ENCODE results near the gene ICOSLG.

Gene ICOSLG

DNA sequence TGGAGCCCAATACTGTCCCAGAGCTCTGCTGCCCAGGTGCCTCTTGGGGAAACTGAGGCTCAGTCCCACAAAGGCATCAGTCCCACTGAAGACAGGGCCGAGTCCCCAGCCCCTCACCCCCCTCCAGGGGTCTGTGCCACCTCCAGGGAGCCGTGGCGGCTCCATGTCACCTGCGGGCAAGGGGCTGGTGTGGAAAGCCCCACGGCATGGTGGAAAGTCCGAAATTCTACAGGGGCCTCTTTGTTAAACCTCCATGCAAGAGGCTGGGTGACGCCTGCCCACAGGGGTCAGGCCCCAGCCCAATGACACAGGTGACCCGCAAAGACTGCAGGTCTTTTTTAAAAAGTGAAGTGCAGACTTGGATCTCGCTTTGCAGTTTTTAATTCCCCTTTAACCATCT, 41.6 kb upstream of the ICOSLG start:
- Histone ChIP-seq H4K20me1 (ENCODE audit: insufficient read depth, low read length) (no peaks in the 10 kb centered on the region), H3K9ac (ENCODE audit: low read length) (no peak overlapping the region; the same call in 1 of the 2 replicates), H3K4me1 (ENCODE audit: low read length) (peaks cover 55% of the 10 kb centered on the region), H3K79me2 (ENCODE audit: low read length) (no peaks in the 10 kb centered on the region), H3K4me2 (ENCODE audit: low read length) (peak overlapping the region; percentile 56), H3K4me3 (ENCODE audit: low read length) (no peak overlapping the region), H3K36me3 (replicated peaks; ENCODE audit: low read depth, low read length) (no peaks in the 10 kb centered on the region), H3K9me3 (ENCODE audit: insufficient read depth, low read length) (no peaks in the 10 kb centered on the region), H3K27me3 (ENCODE audit: low read depth, low read length) (no peaks in the 10 kb centered on the region), H2AFZ (ENCODE audit: low read depth, low read length) (peak overlapping the region; percentile 54; the same call in 1 of the 2 replicates), H3K27ac (ENCODE audit: low read length) (peak overlapping the region; percentile 28; the same call in 1 of the 2 replicates)
- TF ChIP-seq EZH2phosphoT487 (IDR thresholded peaks at IDR 0.05; ENCODE audit: low read depth) = no peak
- TF ChIP-seq, protein P1, sequence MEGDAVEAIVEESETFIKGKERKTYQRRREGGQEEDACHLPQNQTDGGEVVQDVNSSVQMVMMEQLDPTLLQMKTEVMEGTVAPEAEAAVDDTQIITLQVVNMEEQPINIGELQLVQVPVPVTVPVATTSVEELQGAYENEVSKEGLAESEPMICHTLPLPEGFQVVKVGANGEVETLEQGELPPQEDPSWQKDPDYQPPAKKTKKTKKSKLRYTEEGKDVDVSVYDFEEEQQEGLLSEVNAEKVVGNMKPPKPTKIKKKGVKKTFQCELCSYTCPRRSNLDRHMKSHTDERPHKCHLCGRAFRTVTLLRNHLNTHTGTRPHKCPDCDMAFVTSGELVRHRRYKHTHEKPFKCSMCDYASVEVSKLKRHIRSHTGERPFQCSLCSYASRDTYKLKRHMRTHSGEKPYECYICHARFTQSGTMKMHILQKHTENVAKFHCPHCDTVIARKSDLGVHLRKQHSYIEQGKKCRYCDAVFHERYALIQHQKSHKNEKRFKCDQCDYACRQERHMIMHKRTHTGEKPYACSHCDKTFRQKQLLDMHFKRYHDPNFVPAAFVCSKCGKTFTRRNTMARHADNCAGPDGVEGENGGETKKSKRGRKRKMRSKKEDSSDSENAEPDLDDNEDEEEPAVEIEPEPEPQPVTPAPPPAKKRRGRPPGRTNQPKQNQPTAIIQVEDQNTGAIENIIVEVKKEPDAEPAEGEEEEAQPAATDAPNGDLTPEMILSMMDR (IDR thresholded peaks at IDR 0.05; ENCODE audit: low read depth, low read length) = no peak

DNA sequence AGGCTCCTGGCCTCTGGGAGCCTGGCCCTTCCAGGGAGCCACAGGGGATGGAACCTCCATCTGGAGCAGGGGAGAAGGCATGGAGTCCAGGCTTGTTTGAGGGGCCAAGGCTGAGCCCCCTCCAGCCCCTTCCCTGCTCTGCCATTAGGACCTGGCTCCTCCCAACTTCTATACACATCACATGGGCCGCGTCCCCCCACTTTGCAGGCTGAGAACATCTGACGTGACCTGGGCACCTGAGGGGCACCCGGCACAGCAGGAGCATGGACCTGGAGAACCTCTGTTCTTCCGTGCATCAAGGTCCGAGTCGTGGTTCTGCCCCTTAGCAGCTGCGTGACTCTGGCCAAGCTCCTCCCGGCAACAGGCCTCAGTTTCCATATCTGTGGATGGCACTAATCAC, 41.1 kb upstream of the ICOSLG start:
- no peak overlapping the region for H3K4me2 ChIP-seq (ENCODE audit: low read length)
- no peaks in the 10 kb centered on the region for H3K9me3 ChIP-seq (ENCODE audit: insufficient read depth, low read length)
- H3K27ac ChIP-seq (ENCODE audit: low read length) = no peak overlapping the region
- no peak for TF ChIP-seq EZH2phosphoT487 (IDR thresholded peaks at IDR 0.05; ENCODE audit: low read depth)
- TF ChIP-seq, protein P1 (IDR thresholded peaks at IDR 0.05; ENCODE audit: low read depth, low read length) = no peak
- no peaks in the 10 kb centered on the region for H4K20me1 ChIP-seq (ENCODE audit: insufficient read depth, low read length)
- H3K4me1 ChIP-seq (ENCODE audit: low read length) = peaks cover 50% of the 10 kb centered on the region
- H3K4me3 ChIP-seq (ENCODE audit: low read length) = no peak overlapping the region
- H3K79me2 ChIP-seq (ENCODE audit: low read length) = no peaks in the 10 kb centered on the region
- H3K27me3 ChIP-seq (ENCODE audit: low read depth, low read length) = no peaks in the 10 kb centered on the region
- H3K36me3 ChIP-seq (replicated peaks; ENCODE audit: low read depth, low read length) = no peaks in the 10 kb centered on the region
- no peak overlapping the region for H3K9ac ChIP-seq (ENCODE audit: low read length)
- no peak overlapping the region for H2AFZ ChIP-seq (ENCODE audit: low read depth, low read length)

DNA sequence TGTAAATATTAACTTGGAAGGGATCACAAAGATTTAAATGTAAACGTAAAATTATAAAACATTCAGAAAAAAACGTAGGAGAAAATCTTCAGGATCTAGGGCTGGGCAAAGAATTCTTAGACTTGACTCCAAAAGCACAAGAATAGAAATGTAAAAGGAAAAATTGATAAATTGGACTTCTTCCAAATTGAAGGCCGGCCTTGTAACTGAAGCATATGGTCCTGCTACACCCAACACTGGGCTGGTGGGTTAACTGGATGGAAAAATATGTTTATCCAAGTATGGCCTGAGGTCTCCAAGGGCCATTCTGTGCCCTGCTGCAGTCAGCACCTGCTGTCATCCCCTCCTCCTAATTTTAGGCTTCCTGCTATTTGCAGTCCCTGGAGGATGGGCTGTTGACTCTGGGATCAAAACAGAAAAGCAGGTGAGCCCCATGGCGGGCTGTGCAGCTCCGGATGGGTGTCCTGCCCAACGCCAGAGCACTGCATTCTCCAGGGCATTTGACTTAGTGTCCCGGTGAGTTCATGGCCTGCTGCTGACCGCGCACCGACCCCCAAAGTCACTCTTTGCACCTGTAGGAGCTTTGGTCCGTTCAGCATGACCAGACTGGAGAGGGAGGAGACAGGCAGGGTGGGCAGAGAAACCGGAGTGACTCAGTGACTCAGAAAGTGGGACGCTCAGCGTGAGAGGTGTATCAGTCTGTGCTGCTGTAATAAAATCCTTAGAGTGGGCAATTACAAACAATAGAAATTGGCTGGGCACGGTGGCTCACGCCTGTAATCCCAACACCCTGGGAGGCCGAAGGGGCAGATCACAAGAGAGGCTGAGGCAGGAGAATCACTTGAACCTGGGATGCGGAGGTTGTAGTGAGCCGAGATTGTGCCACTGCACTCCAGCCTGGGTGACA, 38.9 kb upstream of the ICOSLG start:
- Histone ChIP-seq H3K79me2 (ENCODE audit: low read length) (no peaks in the 10 kb centered on the region), H3K4me2 (ENCODE audit: low read length) (no peak overlapping the region), H4K20me1 (ENCODE audit: insufficient read depth, low read length) (no peaks in the 10 kb centered on the region), H3K36me3 (replicated peaks; ENCODE audit: low read depth, low read length) (no peaks in the 10 kb centered on the region), H3K27me3 (ENCODE audit: low read depth, low read length) (no peaks in the 10 kb centered on the region), H3K4me1 (ENCODE audit: low read length) (peaks cover 28% of the 10 kb centered on the region), H3K9ac (ENCODE audit: low read length) (no peak overlapping the region), H2AFZ (ENCODE audit: low read depth, low read length) (no peak overlapping the region), H3K4me3 (ENCODE audit: low read length) (no peak overlapping the region), H3K9me3 (ENCODE audit: insufficient read depth, low read length) (no peaks in the 10 kb centered on the region), H3K27ac (ENCODE audit: low read length) (no peak overlapping the region)
- TF ChIP-seq, protein P1 (IDR thresholded peaks at IDR 0.05; ENCODE audit: low read depth, low read length) = no peak
- TF ChIP-seq EZH2phosphoT487 (IDR thresholded peaks at IDR 0.05; ENCODE audit: low read depth) = no peak

DNA sequence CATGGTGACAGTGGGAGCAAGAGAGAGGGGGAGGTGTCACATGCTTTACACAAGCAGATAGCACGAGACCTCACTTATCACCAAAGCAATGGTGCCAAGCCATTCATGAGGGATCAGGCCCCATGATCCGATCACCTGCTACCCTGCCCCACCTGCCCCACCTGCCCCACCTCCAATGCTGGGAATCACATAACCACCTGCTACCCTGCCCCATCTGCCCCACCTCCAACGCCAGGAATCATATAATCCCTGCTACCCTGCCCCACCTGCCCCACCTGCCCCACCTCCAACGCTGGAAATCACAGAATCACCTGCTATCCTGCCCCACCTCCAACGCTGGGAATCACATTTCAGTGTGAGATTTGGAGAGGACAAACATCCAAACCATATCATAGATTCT, 34.3 kb upstream of the ICOSLG start:
- no peak overlapping the region for H2AFZ ChIP-seq (ENCODE audit: low read depth, low read length)
- H3K4me1 ChIP-seq (ENCODE audit: low read length) = no peaks in the 10 kb centered on the region
- no peak overlapping the region for H3K4me2 ChIP-seq (ENCODE audit: low read length)
- no peaks in the 10 kb centered on the region for H3K79me2 ChIP-seq (ENCODE audit: low read length)
- no peaks in the 10 kb centered on the region for H3K36me3 ChIP-seq (replicated peaks; ENCODE audit: low read depth, low read length)
- TF ChIP-seq, protein P1 (IDR thresholded peaks at IDR 0.05; ENCODE audit: low read depth, low read length) = no peak
- no peak for TF ChIP-seq EZH2phosphoT487 (IDR thresholded peaks at IDR 0.05; ENCODE audit: low read depth)
- no peaks in the 10 kb centered on the region for H3K27me3 ChIP-seq (ENCODE audit: low read depth, low read length)
- H3K9ac ChIP-seq (ENCODE audit: low read length) = no peak overlapping the region
- H3K4me3 ChIP-seq (ENCODE audit: low read length) = no peak overlapping the region
- H4K20me1 ChIP-seq (ENCODE audit: insufficient read depth, low read length) = no peaks in the 10 kb centered on the region
- no peaks in the 10 kb centered on the region for H3K9me3 ChIP-seq (ENCODE audit: insufficient read depth, low read length)
- no peak overlapping the region for H3K27ac ChIP-seq (ENCODE audit: low read length)

Measured in OCI-LY3 (cell line).